NCI-H1417 (cell line): Measurements from ENCODE around the gene RAD51B.
"Not testable (repeated sequence)": the region's sequence is repeated elsewhere in the genome, so short reads cannot be mapped to it uniquely, and the experiment has no call there.

Experiments
- DNase-seq, 3 experiments: peaks; one replicate each; lab custom pipeline; 2025; lab: John Stamatoyannopoulos, UW

The RAD51B gene

GRCh38 chr14:68020999-68021663, 201.6 kb downstream of the RAD51B start:
- peak; percentile 16 to 94 (median 76) for DNase-seq

DNA sequence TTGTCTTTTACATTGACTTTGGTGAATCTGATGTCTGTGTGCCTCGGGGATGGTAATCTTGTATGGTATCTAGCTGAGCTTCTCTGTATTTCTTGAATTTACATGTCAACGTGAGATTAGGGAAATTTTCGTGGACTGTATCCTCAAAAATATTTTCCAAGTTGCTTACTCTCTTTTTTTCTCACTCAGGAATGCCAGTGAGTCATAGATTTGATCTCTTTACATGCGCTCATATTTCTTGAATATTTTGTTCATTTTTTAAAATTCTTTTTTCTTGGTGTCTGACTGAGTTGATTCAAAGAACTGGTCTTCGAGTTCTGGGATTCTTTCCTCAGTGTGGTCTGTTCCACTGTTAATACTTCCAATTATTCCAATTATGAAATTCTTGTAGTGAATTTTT, 207.7 kb downstream of the RAD51B start:
- DNase-seq = no peak

DNA sequence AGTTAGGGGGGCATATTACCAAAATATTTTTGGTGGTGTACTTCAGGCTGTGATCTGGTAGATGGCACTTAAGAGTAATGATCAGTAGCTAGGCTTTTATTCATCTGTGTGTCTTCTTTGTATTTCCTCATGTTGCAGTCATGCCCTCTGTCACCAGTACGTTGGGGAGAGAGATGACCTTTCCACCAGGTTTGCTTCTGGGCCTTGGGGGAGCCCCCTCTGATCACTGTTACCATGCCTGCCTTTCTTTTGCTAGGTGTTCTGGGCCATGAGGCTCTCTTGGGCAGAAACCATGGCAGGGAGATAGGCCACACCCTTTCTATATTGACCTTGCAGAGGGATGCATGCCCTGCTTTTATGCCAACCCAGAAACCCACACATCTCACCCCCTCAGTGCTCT, 208.5 kb downstream of the RAD51B start:
- no peak for DNase-seq

DNA sequence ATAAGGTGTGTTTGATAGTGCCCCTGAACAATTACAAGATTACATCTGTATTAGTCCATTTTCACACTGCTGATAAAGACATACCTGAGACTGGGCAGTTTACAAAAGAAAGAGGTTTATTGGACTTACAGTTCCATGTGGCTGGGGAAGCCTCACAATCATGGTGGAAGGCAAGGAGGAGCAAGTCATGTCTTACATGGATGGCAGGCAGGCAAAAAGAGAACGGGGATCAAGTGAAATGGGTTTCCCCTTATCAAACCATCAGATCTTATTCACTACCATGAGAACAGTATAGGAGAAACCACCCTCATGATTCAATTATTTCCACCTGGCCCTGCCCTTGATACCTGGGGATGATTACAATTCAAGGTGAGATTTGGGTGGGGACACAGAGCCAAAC, 211.4 kb downstream of the RAD51B start:
- DNase-seq = not testable (repeated sequence)

- no peak for DNase-seq
These were observed 212.6 kb downstream of the RAD51B start for GRCh38 chr14:68032154-68032553.

DNA sequence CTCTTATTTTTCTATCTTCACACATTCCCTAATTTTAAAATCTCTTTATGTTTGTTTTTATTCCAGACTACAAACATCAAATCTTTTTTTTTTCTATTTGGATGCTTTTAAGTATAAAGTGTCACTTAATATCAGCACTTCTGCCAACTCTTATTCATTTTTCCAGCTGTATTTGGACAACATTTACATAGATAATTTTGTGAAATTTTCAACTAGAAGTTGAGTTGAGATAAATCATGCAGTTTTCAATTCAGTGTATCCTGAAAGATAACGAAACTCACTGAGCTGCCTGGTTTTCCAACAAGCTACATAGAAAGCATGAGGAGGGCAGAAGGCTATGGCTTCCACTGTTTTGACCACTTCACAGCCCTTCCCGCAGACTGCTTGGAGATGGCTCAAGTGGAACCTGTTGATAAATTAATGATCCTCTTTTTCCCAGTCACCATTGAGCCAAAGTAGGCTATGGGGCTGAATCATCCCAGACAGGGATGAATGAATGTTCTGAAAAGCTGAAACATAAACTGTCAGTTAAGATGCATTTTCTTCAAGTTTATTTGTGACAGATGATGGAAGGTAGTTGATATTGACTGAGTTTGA, 213.9 kb downstream of the RAD51B start:
- DNase-seq = no peak

DNA sequence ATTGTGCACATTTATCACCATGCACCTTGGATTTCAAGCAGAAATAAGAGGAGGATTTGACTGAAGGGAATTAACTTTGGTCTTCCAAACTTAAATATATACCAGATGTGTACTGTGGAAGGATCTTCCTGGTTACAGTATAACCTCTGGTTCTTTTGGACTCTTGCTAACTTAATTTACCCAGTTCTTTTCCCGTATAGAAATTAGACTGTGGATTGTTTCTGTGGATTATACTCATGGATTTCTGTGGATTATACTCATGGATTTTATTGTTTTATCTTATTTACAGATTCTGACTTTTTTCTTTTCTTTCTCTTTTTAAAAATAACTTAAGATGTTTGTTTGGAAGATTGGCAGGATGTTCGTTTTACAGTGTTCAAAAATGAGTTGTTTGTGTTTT, 215.3 kb downstream of the RAD51B start:
- no peak for DNase-seq

DNA sequence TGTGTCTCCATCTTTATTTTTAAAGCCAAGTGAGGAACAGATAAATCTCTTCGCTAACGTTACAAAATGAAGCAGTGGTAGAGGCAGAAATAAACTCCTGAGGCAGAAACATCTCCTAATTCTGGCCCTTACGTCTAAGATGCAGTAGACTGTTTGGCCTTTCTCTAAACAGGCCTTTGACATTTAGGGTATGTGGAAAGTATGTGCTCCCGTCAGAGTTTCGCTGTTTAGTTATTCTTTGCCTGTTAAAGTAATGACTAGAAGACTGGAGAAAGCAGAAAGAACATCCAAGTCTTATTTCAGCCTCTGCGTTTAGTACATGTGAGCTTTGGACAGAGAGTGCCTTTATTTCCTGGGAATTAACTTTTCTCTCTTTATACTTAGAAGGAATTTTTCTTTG, 216.6 kb downstream of the RAD51B start:
- DNase-seq = no peak

DNA sequence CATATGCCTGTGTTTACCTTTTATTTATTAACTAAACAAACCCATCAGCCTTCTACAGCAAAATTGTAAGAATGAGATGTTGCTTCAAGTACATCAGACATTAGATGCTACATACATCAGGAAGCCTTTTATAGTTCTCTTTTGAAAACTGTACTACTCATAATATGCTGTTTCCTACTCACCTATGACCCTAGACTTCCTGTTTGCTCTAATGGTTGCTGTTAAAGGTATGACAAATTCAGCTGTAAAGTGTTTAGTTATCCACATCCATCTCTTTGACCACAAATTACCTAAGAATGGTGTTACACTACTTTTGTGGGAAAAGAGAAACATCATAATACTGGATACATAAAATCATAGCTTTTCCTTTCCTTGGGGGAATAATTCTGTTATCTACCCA, 220.0 kb downstream of the RAD51B start:
- DNase-seq = no peak

GRCh38 chr14:68040633-68041369, 221.2 kb downstream of the RAD51B start:
- DNase-seq = no peak

DNA sequence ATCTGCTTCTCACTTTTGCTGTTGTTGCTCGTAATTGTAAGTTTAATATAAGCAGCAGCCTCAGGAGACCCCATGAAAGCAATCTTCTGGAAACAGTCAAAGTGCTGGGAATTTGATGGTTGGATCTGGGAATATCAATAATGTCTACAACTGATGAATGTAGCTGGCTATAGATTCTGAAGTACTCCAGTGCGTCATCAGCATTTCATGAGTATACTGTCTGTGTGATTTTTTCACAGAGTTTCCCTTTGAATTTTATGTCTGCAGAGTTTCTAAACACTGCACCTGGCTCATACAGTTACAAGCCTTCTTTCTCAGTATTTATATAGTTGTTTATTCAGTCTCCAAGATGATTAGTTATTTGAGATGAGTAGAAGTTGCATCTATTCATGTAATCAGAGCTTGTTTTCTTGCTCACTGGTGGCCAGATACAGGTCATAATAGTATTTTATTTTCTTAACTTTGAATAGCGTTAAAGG, 222.3 kb downstream of the RAD51B start:
- DNase-seq = no peak

- peak in 2 of 3 experiments; percentile 9 to 31 for DNase-seq
These were observed 223.1 kb downstream of the RAD51B start for GRCh38 chr14:68042586-68043210.

DNA sequence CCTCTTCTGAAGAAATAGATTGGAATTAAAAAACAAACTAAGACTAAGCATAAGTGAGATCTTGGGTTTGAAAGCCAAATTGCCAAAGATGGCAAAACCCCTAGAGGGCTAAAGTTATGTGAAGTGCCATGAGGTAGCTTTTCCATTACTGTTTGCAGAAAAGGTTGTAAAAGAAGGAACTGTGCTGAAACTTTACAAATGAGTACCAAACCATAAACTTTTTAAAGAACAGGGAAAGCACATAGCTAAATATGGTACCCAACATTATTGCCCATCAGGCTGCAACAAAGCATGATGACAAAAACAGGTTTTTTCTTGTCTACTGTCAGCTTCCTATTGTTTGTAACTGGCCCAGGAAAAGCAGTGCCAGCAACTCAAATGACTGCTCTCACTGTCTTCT, 224.2 kb downstream of the RAD51B start:
- no peak for DNase-seq

DNA sequence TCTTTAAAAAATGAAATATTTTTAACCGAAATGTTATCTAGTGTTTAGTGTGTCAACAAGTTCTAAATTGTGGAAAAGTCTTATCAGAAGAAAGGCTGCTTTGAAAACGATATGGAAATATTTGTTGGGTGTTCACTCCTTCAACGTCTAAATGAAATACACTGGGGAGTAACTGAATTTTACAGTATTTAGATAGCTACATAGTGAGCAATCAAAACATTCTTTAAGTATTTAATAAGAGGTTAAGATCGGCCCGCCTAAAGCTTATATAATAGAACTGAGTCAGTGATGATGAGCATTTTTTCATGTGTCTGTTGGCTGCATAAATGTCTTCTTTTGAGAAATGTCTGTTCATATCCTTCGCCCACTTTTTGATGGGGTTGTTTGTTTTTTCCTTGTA, 228.3 kb downstream of the RAD51B start:
- DNase-seq = no peak

DNA sequence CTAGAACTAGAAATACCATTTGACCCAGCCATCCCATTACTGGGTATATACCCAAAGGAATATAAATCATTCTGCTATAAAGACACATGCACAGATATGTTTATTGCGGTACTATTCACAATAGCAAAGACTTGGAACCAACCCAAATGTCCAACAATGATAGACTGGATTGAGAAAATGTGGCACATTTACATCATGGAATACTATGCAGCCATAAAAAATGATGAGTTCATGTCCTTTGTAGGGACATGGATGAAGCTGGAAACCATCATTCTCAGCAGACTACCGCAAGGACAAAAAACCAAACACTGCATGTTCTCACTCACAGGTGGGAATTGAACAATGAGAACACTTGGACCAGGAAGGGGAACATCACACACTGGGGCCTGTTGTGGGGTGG, 229.2 kb downstream of the RAD51B start:
- DNase-seq = not testable (repeated sequence)

DNA sequence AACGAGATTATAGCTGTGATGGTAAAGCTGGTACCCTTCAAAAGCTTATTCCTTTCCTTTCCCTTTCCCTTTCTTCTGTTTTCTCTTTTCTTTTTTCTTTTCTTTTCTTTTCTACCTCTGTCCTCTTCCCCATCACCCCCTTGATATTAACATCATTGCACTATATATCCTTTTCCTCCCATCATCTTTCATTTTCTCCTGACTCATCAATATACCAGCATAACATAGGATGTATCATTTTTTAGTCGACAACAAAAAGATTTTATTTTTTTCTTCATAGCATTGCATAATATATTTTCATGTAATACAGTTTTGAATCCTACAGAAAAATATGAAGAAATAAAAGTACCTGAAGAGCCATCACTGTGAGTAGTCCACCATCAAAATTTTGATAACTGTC, 230.6 kb downstream of the RAD51B start:
- DNase-seq = no peak

- no peak for DNase-seq
These were observed 231.6 kb downstream of the RAD51B start for GRCh38 chr14:68051146-68051545.

DNA sequence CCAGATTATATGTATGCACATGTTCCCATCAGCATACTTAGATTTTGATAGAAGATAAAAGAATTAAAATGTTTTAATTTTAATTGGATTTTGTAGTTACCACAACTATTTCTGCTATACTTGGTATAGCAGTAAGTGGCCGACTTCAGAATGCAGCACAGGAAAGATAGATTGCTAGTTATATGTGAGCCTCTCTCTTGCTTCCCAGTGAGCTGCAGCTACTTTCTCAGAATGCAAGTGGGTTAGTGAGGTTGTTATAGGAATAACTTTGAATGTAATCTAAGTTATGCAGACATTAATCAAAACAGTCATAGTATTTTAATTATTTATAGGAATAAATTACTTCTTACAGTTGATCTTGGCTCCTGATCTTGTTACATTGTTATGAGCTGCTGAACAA, 240.6 kb downstream of the RAD51B start:
- no peak for DNase-seq

DNA sequence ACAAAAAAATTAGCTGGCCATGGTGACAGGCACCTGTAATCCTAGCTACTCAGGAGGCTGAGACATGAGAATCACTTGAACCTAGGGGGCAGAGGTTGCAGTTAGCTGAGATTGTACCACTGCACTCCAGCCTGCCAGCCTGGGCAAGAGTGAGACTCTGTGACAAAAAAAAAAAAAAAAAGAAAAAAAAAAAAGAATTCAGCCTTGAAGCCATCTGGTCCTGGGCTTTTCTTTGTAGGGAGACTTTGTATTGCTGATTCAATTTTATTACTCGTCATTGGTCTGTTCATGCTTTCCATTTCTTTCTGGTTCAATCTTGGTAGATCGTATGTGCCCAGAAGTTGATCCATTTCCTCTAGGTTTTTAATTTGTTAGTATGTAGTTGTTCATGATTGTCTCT, 243.1 kb downstream of the RAD51B start:
- DNase-seq = no peak

DNA sequence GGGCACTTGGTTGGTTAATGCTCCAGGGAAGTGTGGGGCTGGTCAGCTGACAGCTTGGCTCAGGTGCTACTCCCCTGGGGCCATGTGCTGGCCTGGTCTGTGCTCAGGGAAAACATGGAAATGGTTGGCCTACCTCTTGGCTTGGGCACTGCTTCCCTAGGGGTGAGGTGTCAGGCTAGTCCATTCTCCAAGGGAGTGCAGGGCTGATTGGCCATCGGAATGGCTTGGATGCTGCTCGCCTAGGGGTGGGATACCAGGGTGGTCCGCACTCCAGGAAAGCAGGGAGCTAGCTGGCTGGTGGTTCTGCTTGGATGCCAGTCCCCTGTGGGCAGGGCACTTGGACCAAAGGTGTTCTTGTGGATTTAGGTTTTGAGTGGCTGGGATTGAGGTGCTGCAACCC, 245.7 kb downstream of the RAD51B start:
- DNase-seq = no peak

DNA sequence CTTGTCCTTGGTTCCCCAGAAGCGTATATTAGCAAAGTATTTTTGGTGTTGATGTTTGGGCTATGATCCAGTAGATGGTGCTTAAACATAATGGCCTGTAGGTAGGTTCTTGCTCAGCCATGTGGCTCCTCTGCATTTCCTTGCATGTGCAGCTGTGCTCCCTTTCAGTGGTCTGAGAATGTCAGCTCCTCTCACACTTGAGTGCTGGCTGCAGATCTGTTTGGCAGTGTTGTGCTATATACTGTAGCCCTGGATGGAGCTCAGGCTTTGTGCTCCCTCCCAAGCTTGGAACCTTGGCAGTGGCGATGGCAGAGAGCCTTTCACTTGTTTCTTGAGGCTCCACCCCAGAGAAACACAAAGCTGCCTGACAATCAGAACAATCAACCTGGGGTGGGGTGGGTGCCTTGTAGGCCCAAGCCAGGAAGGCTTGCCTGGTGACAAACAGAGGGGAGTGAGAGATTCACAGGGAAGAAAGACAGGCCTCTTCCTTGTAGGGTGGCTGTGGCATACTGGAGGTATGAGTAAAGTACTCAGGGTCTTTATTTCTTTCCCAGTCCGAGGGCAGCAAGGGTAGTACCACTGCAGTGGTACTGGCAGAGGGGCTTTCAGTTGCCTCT, 255.3 kb downstream of the RAD51B start:
- DNase-seq = no peak

DNA sequence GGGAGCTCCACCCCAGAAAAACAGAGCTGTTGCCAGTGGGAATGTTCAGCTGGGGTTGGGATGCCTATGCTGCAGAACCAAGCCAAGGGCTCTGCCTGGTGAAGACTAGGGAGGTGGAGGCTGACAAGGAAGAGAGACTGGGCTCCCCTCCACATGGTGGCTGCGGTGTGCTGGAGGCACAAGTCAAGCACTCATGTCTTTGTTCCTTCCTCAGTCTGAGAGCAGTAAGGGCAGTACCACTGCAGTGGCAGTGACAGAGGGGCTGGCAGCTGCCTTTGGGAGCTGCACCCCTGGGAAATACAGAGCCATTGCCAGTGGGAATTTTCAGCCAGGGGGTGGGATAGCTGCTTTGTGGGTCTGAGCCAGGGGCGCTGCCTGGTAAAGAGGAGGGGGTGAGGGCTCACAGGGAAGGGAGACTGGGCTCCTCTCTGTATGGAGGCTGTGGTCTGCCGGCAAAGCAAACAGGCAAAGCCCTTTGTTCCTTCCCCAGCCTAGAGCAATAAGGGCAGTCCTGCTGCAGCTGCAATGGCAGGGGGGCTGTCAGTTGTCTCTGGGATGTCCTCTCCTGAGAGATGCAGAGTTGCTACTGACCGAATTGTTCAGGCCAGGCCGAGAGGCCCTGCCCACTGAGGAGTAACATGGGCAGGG, 255.9 kb downstream of the RAD51B start:
- no peak for DNase-seq
